NCI-H146 treated with DMSO at 0.1 percent for 48 hours (cell line): ENCODE data around the gene CUEDC2.
"Not testable (repeated sequence)": the region's sequence is repeated elsewhere in the genome, so short reads cannot be mapped to it uniquely, and the experiment has no call there.

ENCODE experiments used
- DNase-seq: peaks from one replicate; lab custom pipeline; 2025; ENCODE audit not compliant: unreplicated experiment; lab: John Stamatoyannopoulos, UW

CUEDC2 gene

GRCh38 chr10:102454662-102455487 lies 22.5 kb upstream of the CUEDC2 start:
- not testable (repeated sequence) for DNase-seq

- DNase-seq = no peak
These were observed 21.1 kb upstream of the CUEDC2 start for GRCh38 chr10:102453502-102453901.

DNA sequence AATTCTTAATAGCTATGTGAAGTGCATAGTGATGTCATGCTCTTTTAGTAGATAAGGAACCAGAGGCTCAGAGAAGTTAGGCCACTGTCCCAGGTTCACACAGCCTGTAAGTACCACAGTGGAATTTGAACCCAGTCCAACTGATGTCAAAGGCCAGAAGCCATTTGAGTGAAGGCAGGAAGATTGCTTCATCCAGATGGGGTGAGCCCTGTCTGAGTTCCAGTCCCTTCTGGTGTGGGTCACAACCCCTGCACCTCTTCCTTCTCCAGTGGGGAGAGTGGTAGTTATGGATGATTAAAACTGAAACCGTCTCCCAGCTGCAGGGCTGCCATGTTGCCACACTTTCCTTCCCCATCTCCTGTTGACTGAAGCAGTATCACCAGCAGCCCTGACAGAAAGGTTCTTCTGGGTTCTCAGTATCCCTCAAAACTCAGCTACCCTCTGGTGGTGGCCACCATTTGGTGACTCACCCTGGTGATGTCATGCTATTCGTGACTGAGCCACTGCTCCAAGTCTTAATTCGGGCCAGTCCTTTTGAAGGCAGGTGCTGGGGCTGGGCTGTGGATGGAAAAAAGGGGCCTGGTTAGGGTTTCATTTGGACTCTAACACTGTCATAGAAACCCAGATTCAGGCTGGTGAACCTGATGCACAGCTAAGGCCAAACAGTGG lies 20.4 kb upstream of the CUEDC2 start:
- DNase-seq = no peak

GRCh38 chr10:102451105-102451969 lies 19.0 kb upstream of the CUEDC2 start, which contains the start of gene C10orf95:
TSS of gene C10orf95 (minus strand) at chr10:102451543. CDS start at chr10:102451093, 450 bp downstream.
- peak; percentile 21 for DNase-seq

- DNase-seq = peak; percentile 76
These were observed 18.2 kb upstream of the CUEDC2 start for GRCh38 chr10:102450374-102451104.

DNA sequence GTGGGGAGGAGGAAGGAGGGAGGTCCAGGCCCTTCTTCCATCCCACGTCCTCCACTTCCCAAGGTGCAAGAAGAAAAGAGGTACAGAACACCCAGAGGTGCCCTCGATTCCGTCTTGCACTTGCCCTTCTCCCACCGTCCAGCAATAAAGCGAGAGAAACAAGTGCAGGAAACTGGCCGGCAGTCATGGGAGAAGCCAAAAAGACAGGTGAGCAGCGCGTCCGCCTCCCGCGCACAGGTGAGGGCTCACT lies 17.7 kb upstream of the CUEDC2 start:
- no peak for DNase-seq

DNA sequence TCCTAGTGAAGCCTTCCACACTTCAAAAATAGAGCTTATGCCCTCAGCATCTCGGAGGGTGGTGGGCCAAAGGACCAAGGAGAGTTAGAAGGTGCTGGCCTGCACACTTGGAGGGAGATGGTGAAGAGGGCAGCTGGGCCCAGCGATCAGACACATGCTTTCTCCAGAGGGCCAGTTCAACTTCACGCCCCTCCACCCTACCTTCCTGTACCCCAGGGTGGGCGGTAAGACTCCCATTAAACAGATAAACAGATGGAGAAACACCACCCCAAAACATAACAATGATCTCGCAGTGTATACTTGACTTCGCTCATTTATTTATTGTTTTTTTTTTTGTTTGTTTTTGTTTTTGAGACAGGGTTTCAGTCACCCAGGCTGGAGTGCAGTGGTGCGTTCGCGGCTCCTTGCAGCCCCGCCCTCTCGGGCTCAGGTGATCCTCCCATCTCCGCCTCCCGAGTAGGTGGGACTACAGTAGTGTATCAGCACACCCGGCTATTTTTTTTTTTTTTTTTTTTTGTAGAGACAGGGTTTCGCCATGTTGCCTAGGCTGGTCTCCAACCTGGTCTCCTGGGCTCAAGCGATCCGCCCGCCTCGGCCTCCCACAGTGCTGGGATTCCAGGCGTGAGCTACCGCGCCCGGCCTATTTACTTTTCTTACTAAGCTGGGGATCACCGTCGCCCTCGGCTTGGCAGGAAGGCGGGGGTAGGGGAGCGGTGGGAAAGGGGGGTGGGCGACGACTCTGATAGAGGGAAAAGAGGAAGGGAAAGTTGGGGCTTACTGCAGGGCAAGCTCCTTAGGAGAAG lies 17.1 kb upstream of the CUEDC2 start:
- DNase-seq = peak; percentile 85

DNA sequence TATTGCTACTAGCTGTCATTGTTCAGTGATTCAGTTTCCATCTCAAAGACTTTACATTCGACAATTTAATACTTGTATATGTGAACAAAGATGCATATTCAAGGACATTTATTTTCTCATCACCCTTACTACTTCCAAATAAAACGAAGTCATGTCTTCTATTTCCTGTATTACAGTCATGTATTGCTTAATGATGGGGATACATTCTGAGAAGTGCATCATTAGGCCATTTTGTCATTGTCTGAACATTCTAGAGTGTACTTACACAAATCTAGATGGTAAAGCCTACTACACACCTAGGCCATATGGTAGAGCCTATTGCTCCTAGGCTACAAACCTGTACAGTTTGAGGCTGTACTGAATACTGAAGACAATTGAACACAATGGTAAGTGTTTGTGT lies 12.5 kb upstream of the CUEDC2 start:
- no peak for DNase-seq

GRCh38 chr10:102438374-102438773 lies 6.0 kb upstream of the CUEDC2 start:
- DNase-seq = no peak

DNA sequence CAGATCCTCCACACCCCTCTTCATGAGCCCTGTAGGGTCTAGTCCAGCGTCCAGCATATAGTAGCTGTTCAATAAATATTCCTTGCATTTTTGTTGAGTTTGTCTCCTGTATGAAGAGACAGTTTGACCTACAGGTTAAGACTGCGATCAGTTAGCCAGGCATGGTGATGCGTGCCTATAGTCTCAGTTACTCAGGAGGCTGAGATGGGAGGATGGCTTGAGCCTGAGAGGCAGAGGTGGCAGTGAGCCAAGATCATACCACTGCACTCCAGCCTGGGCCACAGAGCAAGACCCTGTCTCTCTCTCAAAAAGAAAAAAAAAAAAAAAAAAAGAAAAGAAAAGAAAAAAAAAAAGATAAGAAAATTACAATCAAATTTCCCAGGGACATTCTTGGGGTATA lies 5.1 kb upstream of the CUEDC2 start:
- DNase-seq = no peak

GRCh38 chr10:102436312-102436711 lies 3.9 kb upstream of the CUEDC2 start:
- no peak for DNase-seq

GRCh38 chr10:102435529-102436233 lies 3.3 kb upstream of the CUEDC2 start:
- no peak for DNase-seq

DNA sequence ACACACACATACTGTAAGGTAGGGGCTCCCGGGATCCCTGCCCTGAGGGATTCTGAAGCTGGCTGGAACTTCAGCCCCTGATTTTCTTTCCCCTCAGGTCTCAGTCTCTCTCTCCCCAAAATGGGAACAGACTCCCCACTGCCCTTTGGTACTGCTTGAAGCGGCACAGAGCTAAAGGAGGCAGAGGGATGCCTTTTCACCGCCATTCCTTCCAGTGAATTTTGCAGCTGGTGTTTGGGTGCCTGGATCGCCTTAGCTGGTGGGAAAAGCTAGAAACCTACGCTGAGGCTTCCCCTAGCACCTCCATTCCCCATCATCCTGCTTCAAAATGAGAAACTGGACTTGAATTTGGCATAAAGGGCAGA lies 2.7 kb upstream of the CUEDC2 start:
- no peak for DNase-seq

GRCh38 chr10:102434394-102435132 lies 2.2 kb upstream of the CUEDC2 start:
- DNase-seq = no peak

GRCh38 chr10:102433619-102434046 lies 1.3 kb upstream of the CUEDC2 start:
- no peak for DNase-seq

DNA sequence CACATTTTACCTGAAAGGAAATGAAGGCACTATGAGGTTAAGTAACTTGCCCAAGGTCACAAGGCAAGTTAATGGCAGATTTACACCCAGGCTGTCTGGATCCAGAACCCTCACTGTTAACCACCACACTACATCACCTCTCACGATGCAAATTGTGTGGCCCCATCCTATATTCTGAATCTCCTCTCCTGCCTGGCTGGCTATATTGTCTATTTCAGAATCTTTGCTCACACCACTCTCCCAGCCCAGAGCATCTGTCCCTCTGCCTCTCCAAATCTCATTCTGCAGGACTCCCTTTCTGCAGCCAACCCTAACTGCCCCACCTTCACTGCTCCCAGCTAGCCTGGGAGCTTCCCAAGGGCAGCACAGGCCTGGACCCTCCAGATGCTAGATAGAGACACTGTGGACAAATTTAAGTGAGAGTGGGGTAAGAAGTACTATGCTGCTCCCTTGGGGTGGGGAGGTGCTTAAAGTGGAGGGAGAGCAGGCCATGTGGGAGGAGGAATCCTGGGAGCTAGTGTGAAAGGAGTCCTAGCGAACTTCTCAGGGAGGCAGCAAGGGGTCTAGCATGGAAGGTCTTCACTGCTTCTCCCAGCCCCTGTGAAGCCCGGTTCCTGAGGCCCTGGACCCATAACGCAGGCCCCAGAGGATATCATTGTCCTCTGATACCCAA lies 786 bp downstream of the CUEDC2 start:
- DNase-seq = no peak

DNA sequence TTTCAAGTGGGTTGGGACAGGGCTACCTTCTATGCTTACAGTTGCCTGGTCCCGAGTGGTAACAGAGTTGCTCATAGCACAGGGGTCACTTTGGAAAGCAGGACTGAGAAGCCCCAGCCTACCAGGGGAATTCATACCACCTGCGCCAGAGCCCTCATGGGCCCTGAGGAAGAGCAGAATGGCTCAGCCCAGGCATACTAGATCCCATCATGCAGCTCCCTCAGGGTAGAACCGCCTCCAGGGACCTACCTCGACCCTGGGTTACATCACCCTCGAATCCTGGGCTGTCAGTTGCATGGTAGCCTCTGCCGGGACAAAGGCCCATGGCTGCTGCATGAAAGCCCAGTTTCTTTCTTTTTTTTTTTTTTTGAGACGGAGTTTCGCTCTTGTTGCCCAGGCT lies 2.9 kb downstream of the CUEDC2 start:
- no peak for DNase-seq

GRCh38 chr10:102426803-102427287 lies 5.5 kb downstream of the CUEDC2 start:
- DNase-seq = no peak
